ENCODE measurements around the gene TRIM65. TPM values are rescaled to one million over a fixed set of nuclear protein-coding genes. Genes with fewer than 3 reads are reported as not detected.

Gene TRIM65
- total RNA-seq, 1 experiment from 2014 or later, result 21.1 TPM

DNA sequence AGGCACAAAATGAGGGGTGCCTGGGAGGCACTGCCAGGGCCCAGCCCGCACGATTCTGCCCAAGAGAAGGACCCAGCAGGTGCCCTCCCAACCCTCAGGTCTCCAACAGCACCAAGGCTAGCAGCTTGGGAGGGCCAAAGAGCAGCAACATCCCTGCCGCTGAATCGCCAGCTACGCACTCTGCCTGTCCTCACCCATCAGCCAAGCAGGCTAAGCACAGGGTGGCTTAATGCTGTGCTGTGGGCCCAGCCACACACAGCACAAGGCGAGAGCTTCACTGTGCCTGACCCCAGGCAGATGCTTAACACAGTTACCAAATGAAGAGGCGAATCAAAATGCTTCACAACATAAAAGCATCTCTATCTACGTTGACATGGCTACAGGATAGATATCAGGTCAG is 18.5 kb upstream of the TRIM65 start:
- no peak for DNase-seq
- no peak overlapping the region for H2AFZ ChIP-seq
- H3K4me3 ChIP-seq, result no peak overlapping the region
- H3K36me3 ChIP-seq (ENCODE audit: low read depth), result no peaks in the 10 kb centered on the region
- no peaks in the 10 kb centered on the region for H3K79me2 ChIP-seq (ENCODE audit: low read depth)
- H3F3A ChIP-seq (ENCODE audit: insufficient read depth, low read depth), result no peaks in the 10 kb centered on the region
- no peaks in the 10 kb centered on the region for H3K9me3 ChIP-seq (ENCODE audit: insufficient read depth, low read depth)
- H3K4me2 ChIP-seq, result no peak overlapping the region
- no peaks in the 10 kb centered on the region for H3K4me1 ChIP-seq (replicated peaks; ENCODE audit: insufficient read depth)
- H3K27me3 ChIP-seq (ENCODE audit: insufficient read depth, low read depth), result no peaks in the 10 kb centered on the region
- no peaks in the 10 kb centered on the region for H4K20me1 ChIP-seq (ENCODE audit: insufficient read depth)
- POLR2A ChIA-PET (ENCODE audit: unreplicated experiment), result no interaction called here
- CTCF ChIA-PET, result no interaction called here
- H3K27ac ChIP-seq, result no peak overlapping the region
- H3K9me2 ChIP-seq (ENCODE audit: insufficient read depth), result no peaks in the 10 kb centered on the region
- TF ChIP-seq EZH2 (IDR thresholded peaks at IDR 0.05; ENCODE audit: low read depth), result no peak
- TF ChIP-seq, protein P1, sequence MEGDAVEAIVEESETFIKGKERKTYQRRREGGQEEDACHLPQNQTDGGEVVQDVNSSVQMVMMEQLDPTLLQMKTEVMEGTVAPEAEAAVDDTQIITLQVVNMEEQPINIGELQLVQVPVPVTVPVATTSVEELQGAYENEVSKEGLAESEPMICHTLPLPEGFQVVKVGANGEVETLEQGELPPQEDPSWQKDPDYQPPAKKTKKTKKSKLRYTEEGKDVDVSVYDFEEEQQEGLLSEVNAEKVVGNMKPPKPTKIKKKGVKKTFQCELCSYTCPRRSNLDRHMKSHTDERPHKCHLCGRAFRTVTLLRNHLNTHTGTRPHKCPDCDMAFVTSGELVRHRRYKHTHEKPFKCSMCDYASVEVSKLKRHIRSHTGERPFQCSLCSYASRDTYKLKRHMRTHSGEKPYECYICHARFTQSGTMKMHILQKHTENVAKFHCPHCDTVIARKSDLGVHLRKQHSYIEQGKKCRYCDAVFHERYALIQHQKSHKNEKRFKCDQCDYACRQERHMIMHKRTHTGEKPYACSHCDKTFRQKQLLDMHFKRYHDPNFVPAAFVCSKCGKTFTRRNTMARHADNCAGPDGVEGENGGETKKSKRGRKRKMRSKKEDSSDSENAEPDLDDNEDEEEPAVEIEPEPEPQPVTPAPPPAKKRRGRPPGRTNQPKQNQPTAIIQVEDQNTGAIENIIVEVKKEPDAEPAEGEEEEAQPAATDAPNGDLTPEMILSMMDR (conservative IDR thresholded peaks at IDR 0.05), result no peak
- BruUV-seq (replicated peaks), result no TSS peak
- intact Hi-C loops (cut with micrococcal nuclease; ENCODE audit: unreplicated experiment), result no loop called here

DNA sequence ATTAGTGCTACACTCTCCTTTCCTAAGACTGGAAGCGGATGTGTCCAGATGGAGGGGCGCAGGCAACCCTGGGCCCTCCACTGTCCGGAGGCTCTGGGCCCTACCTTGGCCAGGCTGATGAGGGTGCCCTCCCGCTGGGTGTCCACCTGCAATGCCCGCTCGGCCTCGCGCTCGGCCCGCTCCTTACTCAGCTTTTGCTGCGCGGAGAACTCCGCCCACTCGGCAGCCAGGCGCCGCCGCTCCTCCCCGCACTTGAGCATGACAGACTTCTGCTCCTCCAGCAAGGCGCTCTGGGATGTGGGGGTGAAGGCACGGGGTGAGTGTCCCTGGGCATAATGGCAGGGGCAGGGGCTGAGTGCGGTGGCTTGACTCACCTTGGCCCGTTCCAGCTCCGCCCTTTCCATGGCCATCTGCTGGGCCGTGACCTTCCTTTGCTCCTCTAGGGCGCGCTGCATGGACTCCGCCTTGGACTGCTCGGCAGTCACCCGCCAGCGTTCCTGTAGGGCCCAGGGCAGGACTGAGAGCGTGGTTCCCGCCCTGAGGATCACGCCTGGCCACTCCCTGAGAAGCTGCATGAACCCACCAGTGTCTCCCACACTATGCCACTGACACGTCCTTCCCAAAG is 18.0 kb upstream of the TRIM65 start:
- no TSS peak for BruUV-seq (replicated peaks)
- intact Hi-C loops (cut with micrococcal nuclease; ENCODE audit: unreplicated experiment), result no loop called here
- CTCF ChIA-PET, result no interaction called here

DNA sequence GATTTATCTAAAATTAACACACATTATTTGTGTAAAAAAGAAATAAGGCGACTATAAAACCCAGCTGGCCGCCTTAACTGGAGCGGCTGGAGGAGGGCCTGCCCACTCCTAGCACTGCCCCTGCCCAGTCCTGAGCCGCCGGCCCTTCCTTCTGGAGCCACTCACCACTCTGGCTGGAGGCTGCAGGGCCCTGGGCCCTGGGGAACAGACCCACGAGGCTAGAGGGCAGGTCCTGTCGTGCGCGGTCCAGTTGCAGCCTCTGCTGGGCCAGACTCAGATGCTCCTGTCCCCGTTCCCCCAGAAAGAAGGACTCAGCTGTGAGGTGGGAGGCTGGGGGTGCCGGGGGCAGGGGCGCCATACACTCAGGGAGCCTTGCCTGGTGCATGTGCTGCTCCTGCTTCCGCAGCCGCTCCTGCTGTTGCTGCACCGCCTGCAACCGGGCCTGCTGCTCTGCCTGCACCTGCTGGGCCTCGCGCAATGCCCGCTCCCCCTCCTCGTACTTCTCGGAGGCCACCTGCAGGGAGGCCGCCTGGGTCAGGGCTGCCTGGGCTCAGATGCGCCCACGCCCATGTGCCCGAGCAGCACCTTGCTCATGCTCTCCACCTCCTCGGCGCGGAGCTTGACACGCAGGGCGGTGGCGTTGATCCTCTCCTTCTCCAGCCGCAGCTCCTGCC is 16.9 kb upstream of the TRIM65 start:
- TF ChIP-seq, protein P1 (conservative IDR thresholded peaks at IDR 0.05), result no peak
- TF ChIP-seq EZH2 (IDR thresholded peaks at IDR 0.05; ENCODE audit: low read depth), result no peak
- H3K27ac ChIP-seq, result no peak overlapping the region
- no peaks in the 10 kb centered on the region for H3K27me3 ChIP-seq (ENCODE audit: insufficient read depth, low read depth)
- no peaks in the 10 kb centered on the region for H4K20me1 ChIP-seq (ENCODE audit: insufficient read depth)
- no peaks in the 10 kb centered on the region for H3K9me3 ChIP-seq (ENCODE audit: insufficient read depth, low read depth)
- POLR2A ChIA-PET (ENCODE audit: unreplicated experiment), result interaction anchor here (0.7 kb wide), 1 partner anchor 58 kb away, joined by 45 read pairs; the partner anchor contains the start of gene WBP2
- no peaks in the 10 kb centered on the region for H3K79me2 ChIP-seq (ENCODE audit: low read depth)
- no peaks in the 10 kb centered on the region for H3K9me2 ChIP-seq (ENCODE audit: insufficient read depth)
- no peak overlapping the region for H2AFZ ChIP-seq
- DNase-seq, result no peak
- no peaks in the 10 kb centered on the region for H3K36me3 ChIP-seq (ENCODE audit: low read depth)
- intact Hi-C loops (cut with micrococcal nuclease; ENCODE audit: unreplicated experiment), result no loop called here
- H3K4me1 ChIP-seq (replicated peaks; ENCODE audit: insufficient read depth), result no peaks in the 10 kb centered on the region
- CTCF ChIA-PET, result no interaction called here
- no peak overlapping the region for H3K4me3 ChIP-seq
- H3K4me2 ChIP-seq, result no peak overlapping the region
- BruUV-seq (replicated peaks), result no TSS peak
- peaks cover 5% of the 10 kb centered on the region; the same call in 1 of the 2 replicates for H3F3A ChIP-seq (ENCODE audit: insufficient read depth, low read depth)

More for the DNA sequence above, 18.0 kb upstream of the TRIM65 start:
- H3K4me1 ChIP-seq (replicated peaks; ENCODE audit: insufficient read depth), result no peaks in the 10 kb centered on the region
- TF ChIP-seq, protein P1 (conservative IDR thresholded peaks at IDR 0.05), result no peak
- TF ChIP-seq EZH2 (IDR thresholded peaks at IDR 0.05; ENCODE audit: low read depth), result no peak
- H3K9me3 ChIP-seq (ENCODE audit: insufficient read depth, low read depth), result no peaks in the 10 kb centered on the region
- H3K36me3 ChIP-seq (ENCODE audit: low read depth), result no peaks in the 10 kb centered on the region
- DNase-seq, result no peak
- no peaks in the 10 kb centered on the region for H4K20me1 ChIP-seq (ENCODE audit: insufficient read depth)
- no peaks in the 10 kb centered on the region for H3K9me2 ChIP-seq (ENCODE audit: insufficient read depth)
- H3K27me3 ChIP-seq (ENCODE audit: insufficient read depth, low read depth), result no peaks in the 10 kb centered on the region
- no peak overlapping the region for H3K4me3 ChIP-seq
- no peak overlapping the region for H3K27ac ChIP-seq
- H3K4me2 ChIP-seq, result no peak overlapping the region
- H2AFZ ChIP-seq, result no peak overlapping the region
- POLR2A ChIA-PET (ENCODE audit: unreplicated experiment), result no interaction called here
- H3F3A ChIP-seq (ENCODE audit: insufficient read depth, low read depth), result no peaks in the 10 kb centered on the region
- H3K79me2 ChIP-seq (ENCODE audit: low read depth), result no peaks in the 10 kb centered on the region

Data from PC-9 (cell line).